Rectal smooth muscle tissue (tissue), 1 donor: ENCODE results near the gene SLC25A46.
"Not testable (repeated sequence)": the region's sequence is repeated elsewhere in the genome, so short reads cannot be mapped to it uniquely, and the experiment has no call there.

Experiments
- H3K27ac ChIP-seq: one replicate; pipeline ENCODE4 v1.7.0; 2013; ENCODE audit warnings: low read depth, low read length, inconsistent platforms
- H3K27me3 ChIP-seq: one replicate; pipeline ENCODE4 v1.7.0; 2013; ENCODE audit warnings: low read length; ENCODE audit not compliant: control insufficient read depth, insufficient read depth
- H3K36me3 ChIP-seq: one replicate; pipeline ENCODE4 v1.7.0; 2013; ENCODE audit warnings: low read length; ENCODE audit not compliant: control insufficient read depth, insufficient read depth
- H3K4me1 ChIP-seq: one replicate; pipeline ENCODE4 v1.7.0; 2013; ENCODE audit warnings: low read length; ENCODE audit not compliant: control insufficient read depth, insufficient read depth
- H3K4me3 ChIP-seq: one replicate; pipeline ENCODE4 v1.7.0; 2013; ENCODE audit warnings: low read length
- H3K9ac ChIP-seq: one replicate; pipeline ENCODE4 v1.7.0; 2013; ENCODE audit warnings: low read length

The SLC25A46 gene

DNA sequence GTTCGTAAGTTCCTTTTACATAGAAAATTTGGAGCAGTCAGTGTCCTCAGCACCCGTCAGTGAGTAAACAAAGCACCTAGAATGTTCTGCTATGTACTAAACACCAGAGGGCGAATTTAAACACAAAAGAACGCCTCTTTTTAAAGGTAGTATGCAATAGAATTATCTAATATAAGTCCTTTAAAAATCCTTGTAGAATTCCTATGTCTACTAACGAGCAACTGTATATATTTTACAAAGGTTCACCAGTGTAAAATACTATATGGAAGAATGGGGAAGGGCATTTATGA is 11.8 kb upstream of the SLC25A46 start:
- no peak overlapping the region for H3K27ac ChIP-seq
- H3K4me3 ChIP-seq, result peak overlapping the region; percentile 38
- no peaks in the 10 kb centered on the region for H3K27me3 ChIP-seq
- H3K36me3 ChIP-seq, result no peaks in the 10 kb centered on the region
- H3K4me1 ChIP-seq, result no peaks in the 10 kb centered on the region
- no peak overlapping the region for H3K9ac ChIP-seq

DNA sequence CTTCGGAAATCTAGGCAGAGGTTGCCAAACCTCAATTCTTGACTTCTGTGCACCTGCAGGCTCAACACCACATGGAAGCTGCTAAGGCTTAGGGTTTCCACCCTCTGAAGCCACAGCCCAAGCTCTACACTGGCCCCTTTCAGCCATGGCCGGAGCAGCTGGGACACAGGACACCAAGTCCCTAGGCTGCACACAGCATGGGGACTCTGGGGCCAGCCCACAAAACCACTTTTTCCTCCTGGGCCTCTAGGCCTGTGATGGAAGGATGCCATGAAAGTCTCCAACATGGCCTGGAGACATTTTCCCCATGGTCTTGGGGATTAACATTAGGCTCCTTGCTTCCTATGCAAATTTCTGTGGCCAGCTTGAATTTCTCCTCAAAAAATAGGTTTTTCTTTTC is 7.3 kb upstream of the SLC25A46 start:
- not testable (repeated sequence) for H3K4me1 ChIP-seq, H3K4me3 ChIP-seq, H3K27me3 ChIP-seq, H3K27ac ChIP-seq, H3K9ac ChIP-seq, H3K36me3 ChIP-seq

DNA sequence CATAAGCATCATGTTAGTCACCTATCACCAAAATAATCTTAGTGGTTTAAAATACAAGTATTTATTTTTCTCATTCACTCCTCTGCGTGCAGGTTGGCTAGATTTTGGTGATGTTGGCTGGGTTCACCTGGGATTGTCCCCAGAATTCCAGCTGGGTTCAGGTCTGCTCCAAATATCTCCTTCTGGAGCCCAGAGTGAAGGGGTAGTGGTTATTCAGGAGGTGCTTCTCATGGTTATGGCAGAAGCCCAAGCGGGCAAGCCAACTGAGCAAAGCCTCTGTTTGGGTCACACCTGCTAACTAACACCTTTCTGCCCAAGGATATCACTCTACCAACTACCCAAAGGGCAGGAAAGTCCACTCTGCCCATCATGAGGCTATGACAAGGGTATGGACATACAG is 4.7 kb upstream of the SLC25A46 start:
- Histone ChIP-seq H3K27me3 (no peaks in the 10 kb centered on the region), H3K9ac (no peak overlapping the region), H3K36me3 (no peaks in the 10 kb centered on the region), H3K27ac (no peak overlapping the region), H3K4me1 (peaks cover 2% of the 10 kb centered on the region), H3K4me3 (no peak overlapping the region)

DNA sequence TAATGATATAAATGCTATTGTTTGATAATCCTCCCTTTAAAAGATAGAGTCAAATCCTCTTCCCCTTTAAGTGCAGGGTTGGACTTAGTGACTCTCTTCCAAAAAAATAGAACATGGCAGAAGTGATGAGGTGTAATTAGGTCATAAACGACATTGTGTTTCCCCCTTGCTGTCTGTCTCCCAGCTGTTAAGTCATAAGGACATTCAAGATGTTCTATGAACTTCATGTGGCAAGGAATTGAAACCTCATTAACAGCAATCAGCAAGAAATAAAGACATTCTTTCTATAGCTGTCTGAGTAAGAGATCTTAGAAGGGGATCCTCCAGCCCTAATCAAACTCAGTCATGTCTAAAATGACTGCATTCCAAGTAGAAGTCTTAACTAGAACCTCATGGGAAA is 3.3 kb upstream of the SLC25A46 start:
- no peak overlapping the region for H3K9ac ChIP-seq
- no peak overlapping the region for H3K27ac ChIP-seq
- H3K36me3 ChIP-seq, result no peaks in the 10 kb centered on the region
- H3K27me3 ChIP-seq, result no peaks in the 10 kb centered on the region
- H3K4me3 ChIP-seq, result no peak overlapping the region
- peaks cover 2% of the 10 kb centered on the region for H3K4me1 ChIP-seq

DNA sequence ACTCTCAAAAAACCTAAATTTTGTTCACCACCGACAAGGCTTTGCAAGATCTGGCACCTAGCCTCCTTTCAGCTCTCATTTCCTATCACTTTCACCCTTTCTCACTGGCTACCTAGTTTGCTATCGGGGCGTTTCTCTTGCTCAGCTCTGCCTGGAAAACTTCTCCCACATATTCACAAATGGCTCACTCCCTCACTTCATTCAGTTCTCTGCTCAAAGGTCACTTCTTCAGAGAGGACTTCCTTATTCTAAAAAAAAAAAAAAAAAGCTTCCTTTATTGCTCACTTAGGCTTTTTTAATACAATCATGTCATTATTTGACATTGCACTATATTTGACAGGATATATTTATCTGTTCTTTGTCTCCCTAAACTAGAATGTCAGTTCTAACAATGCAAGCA is 2.1 kb upstream of the SLC25A46 start:
- no peak overlapping the region for H3K9ac ChIP-seq
- no peaks in the 10 kb centered on the region for H3K27me3 ChIP-seq
- no peaks in the 10 kb centered on the region for H3K36me3 ChIP-seq
- H3K4me1 ChIP-seq, result peaks cover 2% of the 10 kb centered on the region
- H3K4me3 ChIP-seq, result no peak overlapping the region
- H3K27ac ChIP-seq, result no peak overlapping the region

DNA sequence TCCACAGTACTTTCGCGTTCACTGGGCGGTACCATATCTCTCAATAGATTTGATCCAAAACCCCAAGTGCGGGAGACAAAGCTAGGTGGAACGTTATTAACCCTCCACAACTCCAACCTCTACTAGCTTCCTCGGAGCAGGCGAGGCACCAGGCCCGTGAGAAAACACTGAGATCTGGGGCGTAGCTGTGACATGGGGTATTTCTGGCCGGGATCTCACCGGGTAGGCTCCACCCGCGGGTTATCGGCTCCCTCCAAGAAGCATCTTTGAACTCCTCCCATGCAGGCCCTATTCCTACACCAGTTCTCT is 350 bp upstream of the SLC25A46 start:
- Histone ChIP-seq H3K4me1 (peaks cover 2% of the 10 kb centered on the region), H3K36me3 (no peaks in the 10 kb centered on the region), H3K27me3 (no peaks in the 10 kb centered on the region), H3K9ac (peak overlapping the region; percentile 60), H3K27ac (peak overlapping the region; percentile 60), H3K4me3 (peak overlapping the region; percentile 93)

DNA sequence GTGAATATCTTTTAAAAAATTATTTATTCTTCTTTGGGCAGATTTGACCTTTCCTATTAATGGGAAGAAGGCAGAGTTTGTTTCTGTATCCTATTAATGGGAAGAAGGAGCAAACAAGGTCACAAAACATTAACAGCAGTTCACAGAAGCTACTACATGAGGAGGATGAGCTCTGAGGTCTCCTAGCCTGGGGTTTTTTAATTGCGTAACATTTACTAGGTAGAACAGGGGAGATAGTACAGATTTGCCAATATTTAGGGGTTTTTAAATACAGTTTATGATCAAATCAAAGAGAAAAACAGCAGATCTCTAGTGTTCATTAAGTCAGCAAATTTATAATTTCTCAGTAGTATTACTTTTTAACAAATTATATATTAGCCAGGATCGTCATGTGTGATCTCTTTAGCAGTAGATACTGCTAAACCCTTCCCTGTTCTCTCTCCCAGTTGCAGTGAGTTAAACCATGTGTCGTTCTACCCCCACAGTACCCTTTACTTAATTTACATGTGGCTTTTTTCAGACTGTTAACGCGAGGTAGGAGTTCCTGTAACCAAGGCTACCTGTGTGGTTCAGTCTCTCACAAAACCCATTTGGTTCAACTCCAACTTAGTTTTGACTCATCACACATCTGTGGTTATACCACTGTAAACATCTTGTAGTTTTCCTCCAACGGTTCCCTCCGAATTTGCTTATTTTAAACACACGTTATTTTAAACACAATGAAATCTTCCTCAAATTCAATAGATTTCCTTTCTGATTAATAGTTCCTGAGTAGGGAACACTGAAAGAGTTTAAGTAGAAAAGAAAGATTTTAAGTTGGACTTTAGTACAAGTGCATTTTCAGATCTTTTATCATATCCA is 13.3 kb downstream of the SLC25A46 start:
- Histone ChIP-seq H3K36me3 (peaks cover 3% of the 10 kb centered on the region), H3K27ac (no peak overlapping the region), H3K9ac (no peak overlapping the region), H3K27me3 (no peaks in the 10 kb centered on the region), H3K4me1 (no peaks in the 10 kb centered on the region), H3K4me3 (no peak overlapping the region)

DNA sequence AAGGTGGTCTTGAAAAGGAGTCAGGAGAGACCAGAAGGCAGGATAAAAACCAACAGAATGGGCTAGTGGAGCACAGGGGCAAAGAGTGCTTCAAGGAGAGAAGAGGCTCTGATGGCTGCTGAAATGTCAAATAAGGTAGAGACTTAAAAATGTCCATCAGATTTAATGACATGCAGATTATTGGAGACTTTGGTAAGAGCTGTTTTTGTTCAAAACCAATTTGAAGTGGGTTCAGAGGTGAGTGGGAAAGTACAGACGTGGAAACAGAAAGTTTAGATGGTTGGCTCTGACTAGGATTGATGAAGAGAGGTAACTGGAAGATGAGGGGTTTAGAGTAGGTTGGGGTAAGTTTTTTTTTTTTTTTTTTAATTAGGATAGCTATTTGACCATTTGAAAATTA is 14.1 kb downstream of the SLC25A46 start:
- Histone ChIP-seq H3K4me1 (no peaks in the 10 kb centered on the region), H3K9ac (no peak overlapping the region), H3K4me3 (no peak overlapping the region), H3K27ac (no peak overlapping the region), H3K36me3 (peaks cover 3% of the 10 kb centered on the region), H3K27me3 (no peaks in the 10 kb centered on the region)

DNA sequence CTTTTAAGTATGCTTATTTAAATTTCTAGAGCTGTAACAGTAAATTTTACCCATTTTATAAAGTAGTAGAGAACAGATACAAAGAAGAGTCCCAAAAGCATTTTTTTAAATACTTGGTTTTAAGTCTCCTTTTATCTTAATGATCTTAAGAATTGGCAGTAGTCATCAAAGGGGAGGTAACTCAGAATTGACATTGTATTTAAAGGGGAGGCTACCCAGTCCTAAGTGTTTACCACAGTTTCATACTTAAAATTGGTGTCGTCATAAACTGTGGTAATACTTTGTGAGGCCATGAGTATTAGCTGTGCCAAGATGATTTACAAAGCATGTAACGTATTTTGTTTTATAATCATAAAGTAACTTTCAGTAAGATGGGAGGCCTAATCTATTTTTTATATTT is 14.8 kb downstream of the SLC25A46 start:
- no peak overlapping the region for H3K9ac ChIP-seq
- H3K27ac ChIP-seq, result no peak overlapping the region
- H3K4me3 ChIP-seq, result no peak overlapping the region
- no peaks in the 10 kb centered on the region for H3K27me3 ChIP-seq
- no peaks in the 10 kb centered on the region for H3K4me1 ChIP-seq
- H3K36me3 ChIP-seq, result no peaks in the 10 kb centered on the region

DNA sequence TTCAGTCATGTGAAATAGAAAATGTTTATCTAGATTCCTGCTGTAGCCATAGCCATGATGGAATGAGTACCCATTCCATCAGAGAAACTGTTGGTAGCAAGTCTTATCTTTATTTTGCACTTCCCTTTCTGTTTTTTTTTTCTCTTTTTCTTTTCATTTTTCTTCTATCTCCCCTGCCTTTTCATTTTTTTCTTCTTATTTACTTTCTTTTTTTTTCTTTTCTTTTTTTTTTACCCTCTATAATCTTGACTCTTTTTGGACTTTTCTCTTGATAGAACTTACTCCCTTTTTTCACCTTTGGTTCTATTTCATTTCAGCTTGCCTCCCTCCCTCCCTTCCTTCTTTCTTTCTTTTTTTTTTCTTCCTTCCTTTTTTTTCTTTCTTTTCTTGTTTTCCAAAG is 15.4 kb downstream of the SLC25A46 start:
- no peak overlapping the region for H3K27ac ChIP-seq
- no peak overlapping the region for H3K9ac ChIP-seq
- H3K4me1 ChIP-seq, result no peaks in the 10 kb centered on the region
- H3K4me3 ChIP-seq, result no peak overlapping the region
- H3K27me3 ChIP-seq, result no peaks in the 10 kb centered on the region
- peaks cover 1% of the 10 kb centered on the region for H3K36me3 ChIP-seq

DNA sequence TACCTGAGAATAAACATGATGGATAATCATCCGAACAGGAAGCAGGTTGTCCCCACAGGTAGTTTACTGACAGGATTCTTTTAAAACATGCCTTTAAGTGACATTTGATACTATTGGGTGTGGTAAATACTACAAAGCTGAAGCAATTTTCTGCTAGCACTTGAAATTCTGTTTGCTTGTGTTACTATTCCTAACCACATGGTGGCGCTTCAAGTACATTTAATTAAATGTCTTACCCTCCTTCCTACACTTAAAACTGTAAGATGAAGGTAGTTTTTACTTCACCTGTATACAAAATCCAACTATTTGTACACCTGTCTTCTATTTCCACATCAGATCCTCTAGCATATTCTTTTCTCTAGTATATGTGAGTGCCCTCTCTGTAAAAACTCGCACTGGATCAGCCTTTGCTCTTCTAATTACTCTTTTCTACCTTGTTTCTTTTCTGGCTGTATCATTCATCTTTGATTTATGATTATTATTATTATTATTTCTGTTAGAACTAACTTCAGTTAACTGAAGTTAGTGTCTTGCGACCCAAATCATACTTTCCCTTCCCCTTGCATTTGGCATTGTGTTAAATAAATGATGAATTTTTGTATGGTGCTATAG is 18.4 kb downstream of the SLC25A46 start:
- H3K4me3 ChIP-seq, result no peak overlapping the region
- no peak overlapping the region for H3K27ac ChIP-seq
- H3K36me3 ChIP-seq, result peaks cover 17% of the 10 kb centered on the region
- H3K9ac ChIP-seq, result no peak overlapping the region
- no peaks in the 10 kb centered on the region for H3K27me3 ChIP-seq
- H3K4me1 ChIP-seq, result no peaks in the 10 kb centered on the region

DNA sequence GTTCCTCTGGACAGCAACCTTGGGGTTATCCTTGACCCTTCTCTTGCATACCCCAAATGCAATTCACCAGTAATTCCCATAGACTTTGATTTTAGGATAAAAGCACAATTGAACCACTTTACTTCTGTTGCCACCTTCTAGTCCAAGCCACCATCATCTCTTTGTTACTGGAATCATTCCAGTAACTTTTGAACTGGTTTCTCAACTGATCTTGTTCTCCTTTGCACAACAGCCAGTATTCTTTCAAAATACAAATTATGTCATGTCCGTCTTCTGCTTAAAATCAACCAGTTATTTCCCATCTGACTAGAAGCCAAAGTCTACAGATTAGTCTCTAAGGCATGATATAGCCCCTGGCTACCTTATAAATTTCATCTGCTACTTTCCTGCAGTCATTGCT is 21.4 kb downstream of the SLC25A46 start:
- Histone ChIP-seq H3K9ac (no peak overlapping the region), H3K36me3 (peaks cover 17% of the 10 kb centered on the region), H3K27me3 (no peaks in the 10 kb centered on the region), H3K4me1 (no peaks in the 10 kb centered on the region), H3K27ac (no peak overlapping the region), H3K4me3 (no peak overlapping the region)

DNA sequence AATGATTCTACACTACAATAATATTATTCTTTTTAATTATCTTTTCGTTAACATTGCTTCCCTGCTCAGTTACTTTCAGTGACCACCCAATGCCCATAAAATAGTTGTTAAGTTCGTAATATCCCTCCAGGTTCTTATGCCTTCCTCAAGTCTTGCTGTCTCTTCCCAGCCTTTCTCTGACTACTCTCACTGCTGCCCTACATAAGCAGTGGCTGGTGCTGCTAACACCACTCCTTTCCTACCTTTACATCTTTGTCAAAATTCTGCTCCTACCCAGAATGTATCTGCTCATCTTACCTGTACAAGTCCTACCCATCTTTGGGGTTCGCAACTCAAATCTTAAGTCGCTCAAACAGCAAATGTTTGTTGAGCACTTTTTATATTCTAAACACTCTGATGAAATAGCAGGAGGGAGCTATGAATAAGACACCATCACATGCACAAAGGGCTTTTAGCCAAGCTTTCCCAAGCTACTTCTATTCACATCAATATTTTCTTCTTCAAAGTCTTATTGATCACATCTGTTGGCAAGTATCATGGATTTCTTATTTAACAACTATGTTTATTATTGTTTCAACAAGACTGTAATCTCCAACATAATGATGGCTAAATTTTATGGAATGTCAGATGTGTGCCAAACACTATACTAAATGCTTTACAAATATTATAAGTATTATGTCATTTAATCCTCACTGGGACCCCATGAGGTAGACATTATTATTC is 29.5 kb downstream of the SLC25A46 start:
- Histone ChIP-seq H3K4me3 (no peak overlapping the region), H3K9ac (no peak overlapping the region), H3K27ac (no peak overlapping the region), H3K36me3 (no peaks in the 10 kb centered on the region), H3K27me3 (no peaks in the 10 kb centered on the region), H3K4me1 (no peaks in the 10 kb centered on the region)
